Hepatocyte (in vitro differentiated cells): ENCODE measurements around the gene MORC3. TPM values are rescaled to one million over a fixed set of nuclear protein-coding genes. Genes with fewer than 3 reads are reported as not detected.

Experiments used
- DNase-seq: peaks from one replicate; pipeline ENCODE4 v3.0.0-alpha.2; 2016; ENCODE audit warnings: low spot score
- H2AFZ ChIP-seq: fragments of 200-600 bp; sonication (generic); 2 replicates; pipeline ENCODE4 v1.6.0; 2016; ENCODE audit warnings: antibody characterized with exemption, mild to moderate bottlenecking
- H3K27ac ChIP-seq: fragments of 200-600 bp; sonication (generic); 2 replicates; pipeline ENCODE4 v1.5.1; 2016; ENCODE audit warnings: mild to moderate bottlenecking
- H3K27me3 ChIP-seq: fragments of 200-600 bp; sonication (generic); 2 replicates; pipeline ENCODE4 v1.6.1; 2016
- H3K36me3 ChIP-seq: fragments of 200-600 bp; sonication (generic); replicated peaks from 2 replicates; pipeline ENCODE4 v1.5.1; 2016; ENCODE audit warnings: low read depth; ENCODE audit not compliant: insufficient read depth
- H3K4me1 ChIP-seq: fragments of 200-600 bp; sonication (generic); 2 replicates; pipeline ENCODE4 v1.5.1; 2016; ENCODE audit warnings: mild to moderate bottlenecking, moderate library complexity; ENCODE audit not compliant: insufficient read depth
- H3K4me2 ChIP-seq: fragments of 200-600 bp; sonication (generic); 2 replicates; pipeline ENCODE4 v1.6.0; 2016
- H3K4me3 ChIP-seq: fragments of 200-600 bp; sonication (generic); 2 replicates; pipeline ENCODE4 v1.5.1; 2016; ENCODE audit warnings: mild to moderate bottlenecking
- H3K79me2 ChIP-seq: fragments of 200-600 bp; sonication (generic); 2 replicates; pipeline ENCODE4 v1.6.0; 2017; ENCODE audit warnings: mild to moderate bottlenecking
- H3K9me2 ChIP-seq: fragments of 200-600 bp; sonication (generic); replicated peaks from 2 replicates; pipeline ENCODE4 v1.6.0; 2017; ENCODE audit warnings: mild to moderate bottlenecking; ENCODE audit not compliant: insufficient read depth
- H3K9me3 ChIP-seq: fragments of 200-600 bp; sonication (generic); 2 replicates; pipeline ENCODE4 v1.5.1; 2016; ENCODE audit warnings: low read depth, mild to moderate bottlenecking
- H4K20me1 ChIP-seq: fragments of 200-600 bp; sonication (generic); 2 replicates; pipeline ENCODE4 v1.6.0; 2016; ENCODE audit warnings: mild to moderate bottlenecking; ENCODE audit not compliant: insufficient read depth, poor library complexity, severe bottlenecking
- CTCF ChIP-seq: fragments of 200-600 bp; sonication (generic); IDR thresholded peaks from 2 replicates; pipeline ENCODE4 v1.5.1; 2016; ENCODE audit warnings: antibody characterized with exemption, mild to moderate bottlenecking; ENCODE audit not compliant: poor library complexity
- EZH2 ChIP-seq: fragments of 200-600 bp; sonication (generic); IDR thresholded peaks from 2 replicates; pipeline ENCODE4 v1.6.1; 2016; ENCODE audit warnings: antibody characterized with exemption, mild to moderate bottlenecking, borderline replicate concordance
- EZH2phosphoT487 ChIP-seq: fragments of 200-600 bp; sonication (generic); IDR thresholded peaks from one replicate; pipeline ENCODE4 v1.6.1; 2018; ENCODE audit warnings: antibody characterized with exemption, mild to moderate bottlenecking, low read depth, moderate library complexity; ENCODE audit not compliant: unreplicated experiment, severe bottlenecking
- WGBS: methylation state at CpG from one replicate; pipeline ENCODE4 v1.1.6; 2016; ENCODE audit warnings: low lambda C conversion rate; ENCODE audit errors: missing lambda C conversion rate; 5-methylcytosine and 5-hydroxymethylcytosine counted together
- polyA plus RNA-seq: library from polyadenylated mRNA; unstranded; fragments of >200 nt; fragmentation: Nextera tagmentation; extraction: Ambion mirVana; gene quantifications from 2 replicates; pipeline ENCODE4 v1.2.1, GENCODE V29; 2016
- total RNA-seq: library from RNA; depleted of rRNA; stranded (reverse); fragments of >200 nt; gene quantifications from 2 replicates; pipeline ENCODE4 v1.2.3, GENCODE V29; 2014

The MORC3 gene
- total and polyA plus RNA-seq, 2 experiments from 2014 or later = 10.8 to 32.7 TPM

GRCh38 chr21:36347278-36347961, 27.4 kb downstream of the MORC3 start:
- Histone ChIP-seq H3K79me2 (peaks cover 7% of the 10 kb centered on the region), H3K4me2 (no peak overlapping the region), H3K9me2 (no peaks in the 10 kb centered on the region), H3K36me3 (peaks cover 6% of the 10 kb centered on the region), H3K27ac (no peak overlapping the region), H3K27me3 (no peaks in the 10 kb centered on the region), H3K9me3 (no peaks in the 10 kb centered on the region), H3K4me3 (no peak overlapping the region), H3K4me1 (no peaks in the 10 kb centered on the region), H2AFZ (no peak overlapping the region), H4K20me1 (no peaks in the 10 kb centered on the region)
- WGBS = 65% methylated on average over 3 of the region's 3 CpGs
- TF ChIP-seq CTCF (no peak), EZH2 (no peak), EZH2phosphoT487 (no peak)
- no peak for DNase-seq

GRCh38 chr21:36347962-36348328, 27.9 kb downstream of the MORC3 start:
- H2AFZ ChIP-seq = no peak overlapping the region
- H3K27me3 ChIP-seq = no peaks in the 10 kb centered on the region
- WGBS = 88% methylated on average over 2 of the region's 2 CpGs
- H3K4me2 ChIP-seq = no peak overlapping the region
- H3K4me1 ChIP-seq = no peaks in the 10 kb centered on the region
- H3K36me3 ChIP-seq = peaks cover 6% of the 10 kb centered on the region
- TF ChIP-seq EZH2phosphoT487 (no peak), EZH2 (no peak), CTCF (no peak)
- no peaks in the 10 kb centered on the region for H3K9me2 ChIP-seq
- H3K79me2 ChIP-seq = peaks cover 9% of the 10 kb centered on the region
- no peak for DNase-seq
- no peaks in the 10 kb centered on the region for H4K20me1 ChIP-seq
- no peak overlapping the region for H3K27ac ChIP-seq
- no peak overlapping the region for H3K4me3 ChIP-seq
- no peaks in the 10 kb centered on the region for H3K9me3 ChIP-seq

GRCh38 chr21:36349315-36349714, 29.3 kb downstream of the MORC3 start:
- Histone ChIP-seq H2AFZ (no peak overlapping the region), H4K20me1 (no peaks in the 10 kb centered on the region), H3K36me3 (peaks cover 6% of the 10 kb centered on the region), H3K4me2 (no peak overlapping the region), H3K4me3 (no peak overlapping the region), H3K4me1 (no peaks in the 10 kb centered on the region), H3K9me3 (no peaks in the 10 kb centered on the region), H3K27ac (no peak overlapping the region), H3K79me2 (peaks cover 6% of the 10 kb centered on the region), H3K9me2 (no peaks in the 10 kb centered on the region), H3K27me3 (no peaks in the 10 kb centered on the region)
- DNase-seq = no peak
- TF ChIP-seq EZH2 (no peak), EZH2phosphoT487 (no peak), CTCF (no peak)
- WGBS = 94% methylated on average over 2 of the region's 2 CpGs
